ENCODE measurements around the gene SFRP5.

DNA sequence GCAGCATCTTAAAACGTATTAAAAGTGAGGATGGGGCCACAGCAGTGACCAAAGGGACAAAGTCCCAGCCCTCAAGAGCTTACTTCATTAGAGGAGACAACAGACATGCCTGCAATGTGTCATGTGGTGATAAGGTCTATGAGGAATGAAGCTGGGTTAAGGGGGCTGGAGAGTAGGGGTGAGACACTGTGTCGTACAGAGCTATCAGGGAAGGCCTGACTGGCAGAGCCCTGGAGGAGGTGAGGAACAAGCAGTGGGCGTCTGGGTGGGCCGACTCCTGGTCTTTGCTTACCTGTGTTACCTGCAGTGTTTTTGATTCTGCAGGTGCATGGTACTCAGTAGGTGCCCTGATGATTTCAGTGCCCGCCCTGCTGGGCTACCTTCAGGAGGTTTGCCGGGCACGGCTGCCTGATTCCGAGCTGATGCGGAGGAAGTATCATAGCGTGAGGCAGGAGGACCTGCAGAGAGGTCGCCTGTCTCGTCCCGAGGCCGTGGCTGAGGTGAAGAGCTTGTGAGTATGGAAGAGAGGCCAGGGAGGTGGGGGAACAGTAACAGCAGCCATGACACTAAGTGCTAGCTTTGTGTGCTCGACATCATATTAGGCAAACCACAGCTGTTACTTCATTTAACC, 27.3 kb downstream of the SFRP5 start:
- TF ChIP-seq, protein P1, sequence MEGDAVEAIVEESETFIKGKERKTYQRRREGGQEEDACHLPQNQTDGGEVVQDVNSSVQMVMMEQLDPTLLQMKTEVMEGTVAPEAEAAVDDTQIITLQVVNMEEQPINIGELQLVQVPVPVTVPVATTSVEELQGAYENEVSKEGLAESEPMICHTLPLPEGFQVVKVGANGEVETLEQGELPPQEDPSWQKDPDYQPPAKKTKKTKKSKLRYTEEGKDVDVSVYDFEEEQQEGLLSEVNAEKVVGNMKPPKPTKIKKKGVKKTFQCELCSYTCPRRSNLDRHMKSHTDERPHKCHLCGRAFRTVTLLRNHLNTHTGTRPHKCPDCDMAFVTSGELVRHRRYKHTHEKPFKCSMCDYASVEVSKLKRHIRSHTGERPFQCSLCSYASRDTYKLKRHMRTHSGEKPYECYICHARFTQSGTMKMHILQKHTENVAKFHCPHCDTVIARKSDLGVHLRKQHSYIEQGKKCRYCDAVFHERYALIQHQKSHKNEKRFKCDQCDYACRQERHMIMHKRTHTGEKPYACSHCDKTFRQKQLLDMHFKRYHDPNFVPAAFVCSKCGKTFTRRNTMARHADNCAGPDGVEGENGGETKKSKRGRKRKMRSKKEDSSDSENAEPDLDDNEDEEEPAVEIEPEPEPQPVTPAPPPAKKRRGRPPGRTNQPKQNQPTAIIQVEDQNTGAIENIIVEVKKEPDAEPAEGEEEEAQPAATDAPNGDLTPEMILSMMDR (IDR thresholded peaks at IDR 0.05): no peak
- TF ChIP-seq POLR2A (IDR thresholded peaks at IDR 0.05): no peak
- TF ChIP-seq POLR2AphosphoS5 (IDR thresholded peaks at IDR 0.05; ENCODE audit: insufficient read depth in 1 of 2, low read depth in 1 of 2): no peak

Data from vagina (tissue), 2 donors.